ENCODE results near the gene WDR1. TPM values are rescaled to one million over a fixed set of nuclear protein-coding genes. Genes with fewer than 3 reads are reported as not detected.
A peak's percentile ranks its signal among the peaks of the same experiment; 100 is the strongest.

WDR1 gene
- total and polyA plus RNA-seq, 10 of the 15 experiments (the other 5 are each of a cell fraction or from before 2014, with no cell fraction given), result 28.5 to 397 (median 290) TPM

- TF ChIP-seq POU2F2 (IDR thresholded peaks at IDR 0.05; ENCODE audit: borderline replicate concordance, low read depth, low read length) (peak; percentile 93; the same call in 2 of the 3 replicates), RELB (IDR thresholded peaks at IDR 0.05; ENCODE audit: low read depth) (0 out of 2 replicates have a peak, but pooled peaks have one; percentile 34), IRF3 (IDR thresholded peaks at IDR 0.05) (0 out of 2 replicates have a peak, but pooled peaks have one; percentile 18), HDAC6 (IDR thresholded peaks at IDR 0.05; ENCODE audit: unreplicated experiment) (peak; percentile 74), ETV6 (conservative IDR thresholded peaks at IDR 0.05 in 1 of 2, IDR thresholded peaks at IDR 0.05 in 1 of 2; ENCODE audit: borderline replicate concordance in 1 of 2, low read depth in 1 of 2) (0 out of 4 replicates have a peak, but pooled peaks of 1 of the 2 experiments have one; percentile 17), CHD1 (IDR thresholded peaks at IDR 0.05; ENCODE audit: low read depth, low read length) (no peak), NR2C2 (IDR thresholded peaks at IDR 0.05; ENCODE audit: borderline replicate concordance, control insufficient read depth, insufficient read length, low read depth) (no peak), MLLT1 (IDR thresholded peaks at IDR 0.05) (peak; percentile 75; the same call in 1 of the 2 replicates), LARP7 (IDR thresholded peaks at IDR 0.05) (peak; percentile 45; the same call in 1 of the 2 replicates), ZNF24 (IDR thresholded peaks at IDR 0.05) (0 out of 2 replicates have a peak, but pooled peaks have one; percentile 6), EZH2 (IDR thresholded peaks at IDR 0.05; ENCODE audit: borderline replicate concordance, control insufficient read depth, low read depth, low read length) (no peak), CHD2 (IDR thresholded peaks at IDR 0.05; ENCODE audit: borderline replicate concordance, low read depth, low read length) (no peak; the same call in none of the 2 replicates), ZSCAN29 (IDR thresholded peaks at IDR 0.05) (no peak), ATF7 (IDR thresholded peaks at IDR 0.05; ENCODE audit: low read depth) (no peak; the same call in 1 of the 2 replicates), BMI1 (IDR thresholded peaks at IDR 0.05; ENCODE audit: borderline replicate concordance) (peak; percentile 44; the same call in 1 of the 2 replicates), FOS (IDR thresholded peaks at IDR 0.05; ENCODE audit: borderline replicate concordance, extremely low read depth, insufficient read length) (no peak), PML (IDR thresholded peaks at IDR 0.05; ENCODE audit: low read length) (peak; percentile 96), NR2C1 (IDR thresholded peaks at IDR 0.05) (no peak), ZBTB40 (IDR thresholded peaks at IDR 0.05; ENCODE audit: borderline replicate concordance) (peak; percentile 56), RELA (IDR thresholded peaks at IDR 0.05; ENCODE audit: borderline replicate concordance, partially characterized antibody) (peak; percentile 59), HDAC2 (IDR thresholded peaks at IDR 0.05) (no peak)
Measured at GRCh38 chr4:10116569-10117358, at the start of gene WDR1 (continued).

Measured in GM12878 (cell line).